Mesendoderm (in vitro differentiated cells): ENCODE data around the gene IFFO2.

Experiments used
- DNase-seq: peaks from one replicate; pipeline ENCODE4 v3.0.0; 2013
- H2AK5ac ChIP-seq: 2 replicates; pipeline ENCODE4 v1.6.1; 2013; ENCODE audit warnings: low read length, inconsistent platforms
- H2BK120ac ChIP-seq: 2 replicates; pipeline ENCODE4 v1.6.1; 2013; ENCODE audit warnings: low read depth, mild to moderate bottlenecking, low read length, moderate library complexity, mixed read lengths
- H2BK15ac ChIP-seq: replicated peaks from 2 replicates; pipeline ENCODE4 v1.6.1; 2013; ENCODE audit warnings: low read depth, mild to moderate bottlenecking, moderate library complexity
- H2BK5ac ChIP-seq: 2 replicates; pipeline ENCODE4 v1.6.1; 2013; ENCODE audit warnings: low read length, inconsistent platforms
- H3K18ac ChIP-seq: 2 replicates; pipeline ENCODE4 v1.6.1; 2013; ENCODE audit warnings: mild to moderate bottlenecking, low read length, mixed read lengths
- H3K23ac ChIP-seq: one replicate; pipeline ENCODE4 v1.6.1; 2013; ENCODE audit warnings: low read length
- H3K27ac ChIP-seq: 2 replicates; pipeline ENCODE4 v1.5.1; 2013; ENCODE audit warnings: low read depth, mild to moderate bottlenecking, inconsistent platforms, low read length, moderate library complexity
- H3K27me3 ChIP-seq: 2 replicates; pipeline ENCODE4 v1.6.1; 2013; ENCODE audit warnings: low read length, control low read depth, mild to moderate bottlenecking, inconsistent platforms; ENCODE audit not compliant: insufficient read depth, poor library complexity
- H3K36me3 ChIP-seq: 2 replicates; pipeline ENCODE4 v1.6.1; 2013; ENCODE audit warnings: low read length, inconsistent platforms; ENCODE audit not compliant: control insufficient read depth, insufficient read depth
- H3K4ac ChIP-seq: one replicate; pipeline ENCODE4 v1.6.1; 2013; ENCODE audit warnings: low read depth, mild to moderate bottlenecking, low read length, moderate library complexity
- H3K4me1 ChIP-seq: 2 replicates; pipeline ENCODE4 v1.6.1; 2013; ENCODE audit warnings: low read depth, low read length, inconsistent platforms; ENCODE audit not compliant: control insufficient read depth
- H3K4me2 ChIP-seq: 2 replicates; pipeline ENCODE4 v1.6.1; 2013; ENCODE audit warnings: low read length
- H3K4me3 ChIP-seq: 2 replicates; pipeline ENCODE4 v1.5.1; 2013; ENCODE audit warnings: mild to moderate bottlenecking, low read length
- H3K56ac ChIP-seq: one replicate; pipeline ENCODE4 v1.6.1; 2013; ENCODE audit warnings: low read length
- H3K79me1 ChIP-seq: 2 replicates; pipeline ENCODE4 v1.6.1; 2013; ENCODE audit warnings: low read length, inconsistent platforms
- H3K79me2 ChIP-seq: 2 replicates; pipeline ENCODE4 v1.6.1; 2013; ENCODE audit warnings: mild to moderate bottlenecking, low read length; ENCODE audit not compliant: control insufficient read depth, insufficient read depth
- H3K9ac ChIP-seq: 2 replicates; pipeline ENCODE4 v1.6.1; 2013; ENCODE audit warnings: low read length, inconsistent platforms
- H4K5ac ChIP-seq: one replicate; pipeline ENCODE4 v1.6.1; 2013; ENCODE audit warnings: low read length
- H4K8ac ChIP-seq: one replicate; pipeline ENCODE4 v1.6.1; 2013; ENCODE audit warnings: low read depth, mild to moderate bottlenecking, control low read depth, low read length, moderate library complexity
- WGBS: extraction: QIAGEN DNeasy Blood & Tissue Kit; methylation state at CpG from one replicate; pipeline ENCODE4 v1.1.7; 2013; ENCODE audit warnings: low lambda C conversion rate, missing lambda C conversion rate; ENCODE audit not compliant: insufficient coverage; ENCODE audit errors: extremely low coverage; 5-methylcytosine and 5-hydroxymethylcytosine counted together

IFFO2 gene

DNA sequence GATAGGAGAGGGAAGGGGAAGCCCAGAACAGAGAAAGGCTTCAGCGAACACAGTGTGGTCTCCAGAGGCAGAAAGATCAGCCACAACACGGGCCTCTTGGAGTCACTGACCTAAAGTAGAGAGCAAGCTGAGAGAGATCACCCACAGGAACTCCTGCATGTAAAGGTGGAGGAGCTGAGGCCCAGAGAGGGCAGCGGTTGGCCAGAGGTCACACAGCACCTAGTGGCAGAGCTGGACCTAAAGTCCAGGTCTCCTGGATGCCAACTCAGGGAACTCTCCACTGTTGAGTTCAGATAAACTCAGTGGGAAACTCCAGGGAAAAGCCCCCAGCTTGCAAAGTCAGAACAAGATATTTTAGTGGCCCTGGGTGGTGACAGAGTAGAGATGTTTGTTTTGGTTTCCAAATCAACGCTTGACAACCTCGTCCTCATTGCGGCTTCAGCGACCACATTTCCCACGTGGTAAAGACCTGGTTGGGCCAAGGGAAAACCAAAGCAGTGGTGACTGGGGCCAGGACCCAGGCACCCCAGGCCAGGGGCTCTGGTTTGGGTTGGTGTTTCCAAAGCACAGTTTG lies 4.6 kb downstream of the IFFO2 start:
- Histone ChIP-seq H4K8ac (no peak overlapping the region), H3K79me2 (peaks cover 29% of the 10 kb centered on the region), H2BK120ac (no peak overlapping the region), H3K9ac (no peak overlapping the region), H3K4me2 (no peak overlapping the region), H3K27me3 (no peaks in the 10 kb centered on the region), H3K27ac (no peak overlapping the region), H2BK15ac (no peak overlapping the region), H3K56ac (no peak overlapping the region), H2BK5ac (no peak overlapping the region), H3K36me3 (no peaks in the 10 kb centered on the region), H3K4ac (no peak overlapping the region), H4K5ac (no peak overlapping the region), H3K4me1 (peaks cover 14% of the 10 kb centered on the region), H3K4me3 (no peak overlapping the region), H3K79me1 (peaks cover 12% of the 10 kb centered on the region), H3K18ac (no peak overlapping the region), H2AK5ac (no peak overlapping the region), H3K23ac (no peak overlapping the region)
- DNase-seq = no peak
- WGBS = no CpG with 5 or more reads among the region's 8 CpGs

DNA sequence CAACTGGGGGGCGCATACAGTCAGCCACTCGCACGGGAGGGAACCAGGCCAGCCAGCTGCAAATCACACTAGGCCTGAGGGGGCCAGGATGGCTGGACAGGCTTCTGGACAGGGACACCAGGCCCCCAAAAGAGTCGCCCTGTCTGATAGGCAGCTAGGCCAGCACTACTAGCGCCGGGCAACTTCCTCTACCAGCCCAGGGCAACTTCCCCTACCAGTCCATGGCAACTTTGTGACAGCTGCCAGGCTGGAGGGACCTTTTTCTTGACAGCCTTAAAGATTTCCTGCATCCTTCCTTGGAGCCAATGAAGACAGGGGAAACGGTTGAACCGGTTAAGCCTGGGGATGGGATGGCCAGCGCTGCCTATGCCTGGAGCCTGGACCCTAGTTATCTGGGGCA lies 5.1 kb downstream of the IFFO2 start:
- Histone ChIP-seq H4K5ac (no peak overlapping the region), H3K27ac (peak overlapping the region; percentile 22), H3K4me1 (peaks cover 14% of the 10 kb centered on the region), H3K4me3 (no peak overlapping the region), H3K4ac (no peak overlapping the region), H2BK120ac (no peak overlapping the region), H2BK15ac (no peak overlapping the region), H3K79me2 (peaks cover 31% of the 10 kb centered on the region), H4K8ac (no peak overlapping the region), H3K23ac (no peak overlapping the region), H3K56ac (no peak overlapping the region), H2BK5ac (no peak overlapping the region), H3K18ac (no peak overlapping the region), H2AK5ac (no peak overlapping the region), H3K4me2 (no peak overlapping the region), H3K9ac (no peak overlapping the region), H3K79me1 (peaks cover 13% of the 10 kb centered on the region), H3K36me3 (no peaks in the 10 kb centered on the region), H3K27me3 (no peaks in the 10 kb centered on the region)
- no CpG with 5 or more reads among the region's 9 CpGs for WGBS
- no peak for DNase-seq

DNA sequence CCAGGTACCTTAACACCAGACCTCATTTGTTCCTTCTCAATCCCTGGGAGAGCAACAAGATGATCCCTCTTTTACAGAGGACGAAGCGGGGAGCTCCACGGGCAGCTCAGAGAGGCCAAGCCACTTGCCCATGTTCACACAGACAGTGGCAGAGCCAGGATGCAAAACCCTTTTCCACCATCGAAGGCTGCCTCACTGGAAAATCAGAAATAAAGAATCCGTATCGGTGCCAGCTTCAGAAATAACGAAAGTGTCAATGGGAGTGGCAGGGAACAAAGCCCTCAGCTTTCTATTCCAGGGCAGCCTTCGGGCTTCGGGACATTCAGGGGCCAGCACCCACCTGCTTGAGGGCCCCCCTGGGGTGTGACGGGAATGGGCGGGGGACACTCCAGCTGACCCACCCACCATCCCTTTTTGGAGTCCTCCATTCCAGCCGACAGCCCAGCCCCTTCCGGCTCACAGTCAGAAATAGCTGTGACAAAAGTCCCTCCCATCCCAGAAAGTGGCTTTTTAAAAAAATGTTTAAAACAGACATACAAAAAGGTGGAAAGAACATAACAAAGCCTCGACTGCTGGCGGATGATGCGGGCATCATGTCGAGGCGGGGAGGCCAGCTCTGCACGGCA lies 6.0 kb downstream of the IFFO2 start:
- peak overlapping the region; percentile 42 for H3K9ac ChIP-seq
- H3K56ac ChIP-seq = peak overlapping the region; percentile 88
- H3K36me3 ChIP-seq = no peaks in the 10 kb centered on the region
- H3K4ac ChIP-seq = no peak overlapping the region
- H2BK15ac ChIP-seq = peak overlapping the region; percentile 7
- peak overlapping the region; percentile 43 for H2BK5ac ChIP-seq
- no peak overlapping the region for H4K8ac ChIP-seq
- H3K27ac ChIP-seq = peak overlapping the region; percentile 52
- no peak overlapping the region for H3K4me3 ChIP-seq
- peaks cover 31% of the 10 kb centered on the region for H3K79me2 ChIP-seq
- peak overlapping the region; percentile 65 for H3K18ac ChIP-seq
- H3K4me1 ChIP-seq = peaks cover 14% of the 10 kb centered on the region
- peak overlapping the region; percentile 70 for H3K23ac ChIP-seq
- no peak for DNase-seq
- no peak overlapping the region for H2AK5ac ChIP-seq
- no peaks in the 10 kb centered on the region for H3K27me3 ChIP-seq
- peak overlapping the region; percentile 14 for H2BK120ac ChIP-seq
- H4K5ac ChIP-seq = no peak overlapping the region
- no CpG with 5 or more reads among the region's 19 CpGs for whole genome bisulfite sequencing
- H3K79me1 ChIP-seq = peaks cover 13% of the 10 kb centered on the region
- H3K4me2 ChIP-seq = no peak overlapping the region

DNA sequence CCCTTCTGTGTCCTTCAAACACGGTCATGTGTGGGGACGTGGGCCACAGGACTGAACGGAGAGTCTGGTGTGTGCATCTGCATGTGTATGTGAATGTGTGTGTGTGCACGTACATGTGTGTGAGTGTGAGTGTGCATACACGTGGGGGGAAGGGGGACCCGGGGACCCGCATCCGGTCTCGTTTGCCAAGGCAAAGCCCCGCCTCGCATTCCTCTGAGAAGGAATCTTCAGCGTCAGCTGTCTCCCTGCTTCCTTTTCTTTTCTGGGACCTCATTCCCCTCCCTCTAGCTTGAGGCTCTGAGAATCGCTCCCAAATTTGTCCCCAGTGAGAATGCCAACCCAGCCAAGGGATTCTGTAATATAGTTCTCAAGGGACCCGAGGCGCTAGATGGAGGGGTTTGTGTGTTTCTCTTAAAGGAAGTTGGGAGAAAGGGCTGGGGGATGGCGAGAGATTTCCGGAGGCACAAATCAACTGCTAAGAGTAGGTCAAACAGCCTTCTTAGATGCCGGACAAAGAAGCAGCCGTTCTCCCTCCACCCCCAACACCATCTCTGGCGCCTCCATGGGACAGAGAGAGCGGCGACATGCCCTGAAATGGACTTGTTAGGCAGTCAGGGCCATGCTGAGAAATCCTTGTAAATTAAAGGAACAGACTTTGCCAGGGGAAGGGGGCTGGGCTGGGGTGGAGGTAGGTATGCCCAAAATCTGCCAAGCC lies 6.6 kb downstream of the IFFO2 start:
- H3K18ac ChIP-seq = peak overlapping the region; percentile 65
- no peak overlapping the region for H2BK15ac ChIP-seq
- peak overlapping the region; percentile 70 for H3K23ac ChIP-seq
- no peak overlapping the region for H3K4ac ChIP-seq
- H3K4me2 ChIP-seq = peak overlapping the region; percentile 4
- H3K4me1 ChIP-seq = peaks cover 16% of the 10 kb centered on the region
- H3K4me3 ChIP-seq = no peak overlapping the region
- no CpG with 5 or more reads among the region's 22 CpGs for WGBS
- H3K56ac ChIP-seq = peak overlapping the region; percentile 88
- H3K36me3 ChIP-seq = no peaks in the 10 kb centered on the region
- peak; percentile 90 for DNase-seq
- H3K9ac ChIP-seq = peak overlapping the region; percentile 42
- H2BK120ac ChIP-seq = peak overlapping the region; percentile 14
- peaks cover 30% of the 10 kb centered on the region for H3K79me2 ChIP-seq
- no peak overlapping the region for H4K5ac ChIP-seq
- H2AK5ac ChIP-seq = no peak overlapping the region
- peaks cover 13% of the 10 kb centered on the region for H3K79me1 ChIP-seq
- no peaks in the 10 kb centered on the region for H3K27me3 ChIP-seq
- H3K27ac ChIP-seq = peak overlapping the region; percentile 52
- H2BK5ac ChIP-seq = peak overlapping the region; percentile 21
- H4K8ac ChIP-seq = no peak overlapping the region

DNA sequence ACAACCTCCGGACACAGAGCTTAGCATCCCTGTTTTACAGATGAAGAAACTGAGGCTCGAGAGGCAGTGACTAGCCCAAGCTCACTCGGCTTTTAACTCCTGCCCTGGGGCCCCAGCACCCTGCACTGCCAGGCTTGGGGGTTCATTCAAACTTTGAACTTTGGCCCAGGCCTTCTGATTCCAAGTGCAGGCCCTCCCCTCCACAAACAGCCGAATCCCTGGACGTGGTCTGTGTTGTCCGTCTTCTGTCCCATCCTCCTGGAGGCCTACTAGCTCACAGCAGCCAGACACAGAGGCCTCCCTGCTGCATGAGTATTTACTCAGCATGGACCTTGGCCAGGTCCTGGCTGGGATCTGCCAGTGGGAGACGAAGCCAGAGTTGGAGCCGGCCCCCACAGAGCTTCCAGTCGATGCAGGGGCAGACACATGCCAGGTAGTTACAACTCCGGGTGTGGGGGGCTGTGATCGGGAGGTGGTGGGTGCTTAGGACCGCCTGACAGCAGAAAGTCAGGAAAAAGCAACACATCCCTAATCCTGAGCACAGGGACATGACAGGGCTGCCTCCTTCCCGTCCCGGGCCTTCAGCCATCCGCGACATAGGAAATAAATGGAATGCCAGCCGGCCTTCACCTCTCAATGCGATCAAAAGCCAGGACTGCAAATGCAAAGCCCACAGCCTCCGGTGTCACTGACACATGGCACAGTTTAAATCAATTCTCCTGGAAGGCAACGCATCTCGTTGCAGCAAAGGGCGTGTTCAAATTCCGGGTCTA lies 7.4 kb downstream of the IFFO2 start:
- Histone ChIP-seq H2AK5ac (no peak overlapping the region), H2BK5ac (peak overlapping the region; percentile 21), H3K4ac (no peak overlapping the region), H3K4me1 (peaks cover 12% of the 10 kb centered on the region), H4K8ac (no peak overlapping the region), H3K9ac (peak overlapping the region; percentile 42), H4K5ac (no peak overlapping the region), H3K36me3 (no peaks in the 10 kb centered on the region), H3K27me3 (no peaks in the 10 kb centered on the region), H3K4me2 (no peak overlapping the region), H3K79me2 (peaks cover 26% of the 10 kb centered on the region), H3K23ac (peak overlapping the region; percentile 70), H2BK120ac (no peak overlapping the region), H3K79me1 (peaks cover 12% of the 10 kb centered on the region), H3K4me3 (no peak overlapping the region), H3K56ac (peak overlapping the region; percentile 88), H3K18ac (peak overlapping the region; percentile 2), H2BK15ac (no peak overlapping the region), H3K27ac (no peak overlapping the region)
- no CpG with 5 or more reads among the region's 23 CpGs for WGBS
- no peak for DNase-seq
